Measurements from ENCODE around the gene TNKS2.

DNA sequence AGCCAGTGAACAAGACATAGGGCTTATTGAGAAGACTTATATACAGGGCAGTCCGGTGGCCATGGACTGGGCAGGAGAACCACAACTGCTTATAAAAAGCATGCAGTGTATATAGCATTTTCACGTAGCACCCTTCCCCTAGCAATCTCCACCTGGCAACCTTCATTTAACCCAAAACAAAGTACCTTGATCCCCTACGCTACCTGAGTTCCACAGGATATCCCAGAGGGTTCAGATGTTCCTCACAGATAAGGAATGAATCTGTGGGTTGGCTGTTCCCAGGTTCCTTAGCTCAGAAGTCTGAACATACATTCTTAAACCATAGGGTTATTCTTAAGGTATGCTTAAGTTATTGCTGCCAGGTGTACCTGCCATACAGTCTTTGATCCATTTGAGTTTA lies 22.0 kb upstream of the TNKS2 start:
- TF ChIP-seq, protein P1, sequence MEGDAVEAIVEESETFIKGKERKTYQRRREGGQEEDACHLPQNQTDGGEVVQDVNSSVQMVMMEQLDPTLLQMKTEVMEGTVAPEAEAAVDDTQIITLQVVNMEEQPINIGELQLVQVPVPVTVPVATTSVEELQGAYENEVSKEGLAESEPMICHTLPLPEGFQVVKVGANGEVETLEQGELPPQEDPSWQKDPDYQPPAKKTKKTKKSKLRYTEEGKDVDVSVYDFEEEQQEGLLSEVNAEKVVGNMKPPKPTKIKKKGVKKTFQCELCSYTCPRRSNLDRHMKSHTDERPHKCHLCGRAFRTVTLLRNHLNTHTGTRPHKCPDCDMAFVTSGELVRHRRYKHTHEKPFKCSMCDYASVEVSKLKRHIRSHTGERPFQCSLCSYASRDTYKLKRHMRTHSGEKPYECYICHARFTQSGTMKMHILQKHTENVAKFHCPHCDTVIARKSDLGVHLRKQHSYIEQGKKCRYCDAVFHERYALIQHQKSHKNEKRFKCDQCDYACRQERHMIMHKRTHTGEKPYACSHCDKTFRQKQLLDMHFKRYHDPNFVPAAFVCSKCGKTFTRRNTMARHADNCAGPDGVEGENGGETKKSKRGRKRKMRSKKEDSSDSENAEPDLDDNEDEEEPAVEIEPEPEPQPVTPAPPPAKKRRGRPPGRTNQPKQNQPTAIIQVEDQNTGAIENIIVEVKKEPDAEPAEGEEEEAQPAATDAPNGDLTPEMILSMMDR (IDR thresholded peaks at IDR 0.05; ENCODE audit: insufficient read depth, low read depth, low read length) = no peak
- no peak for TF ChIP-seq EZH2 (IDR thresholded peaks at IDR 0.05; ENCODE audit: insufficient read depth, low read length)
